SW480 (cell line): ENCODE measurements around the gene BCL6.

Experiments used
- DNase-seq: peaks from one replicate; pipeline ENCODE4 v3.0.0-alpha.2; 2016; ENCODE audit warnings: low spot score

The BCL6 gene

GRCh38 chr3:187745201-187746058 lies at the start of gene BCL6:
Gene BCL6, minus strand, starts transcription at chr3:187745468. Its CDS starts 11,775 bp downstream, at chr3:187733693.
- DNase-seq, result peak; percentile 95

DNA sequence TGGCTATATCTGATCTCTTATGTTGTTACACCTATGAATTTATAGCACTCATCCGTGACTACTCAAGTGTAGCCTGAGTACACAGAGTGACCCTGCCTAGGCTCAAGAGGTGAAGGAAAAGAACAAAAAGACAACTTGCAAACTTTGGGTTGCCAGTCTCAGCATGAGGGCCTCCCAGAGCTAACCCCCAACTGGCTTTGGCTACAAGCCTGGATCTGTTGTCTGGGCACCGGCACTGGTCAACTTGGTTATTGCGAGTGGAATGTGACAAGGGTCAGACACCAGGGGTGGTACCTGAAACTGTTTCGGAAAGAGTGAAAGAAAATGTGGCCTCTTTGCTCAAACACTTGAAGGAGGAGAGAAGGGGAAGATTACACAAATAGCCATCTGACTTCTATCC lies 49.5 kb upstream of the BCL6 start:
- no peak for DNase-seq

DNA sequence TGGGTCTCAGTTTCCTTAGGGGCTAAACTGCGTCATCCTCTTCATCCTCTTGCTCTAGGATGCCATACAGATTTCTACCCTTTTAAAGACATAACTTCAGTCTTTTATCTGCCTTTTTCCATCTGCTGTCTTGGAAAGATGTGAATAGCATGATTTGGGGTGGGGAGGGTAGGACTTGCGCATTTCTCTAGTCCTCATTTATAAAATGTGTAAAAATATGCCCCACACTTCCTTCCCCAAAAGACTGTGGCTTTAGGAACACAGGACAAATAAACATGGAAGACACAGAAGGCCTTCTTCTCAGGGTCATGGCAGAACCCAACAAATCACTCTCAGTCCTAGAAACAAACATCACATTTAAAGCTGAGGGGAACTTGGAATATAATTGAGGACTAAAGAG lies 48.4 kb upstream of the BCL6 start:
- no peak for DNase-seq

GRCh38 chr3:187792521-187792920 lies 47.3 kb upstream of the BCL6 start:
- DNase-seq, result no peak

GRCh38 chr3:187789872-187790271 lies 44.6 kb upstream of the BCL6 start:
- DNase-seq, result no peak

- no peak for DNase-seq
Measured at GRCh38 chr3:187788984-187789857, 44.0 kb upstream of the BCL6 start.

- DNase-seq, result no peak
Measured at GRCh38 chr3:187783098-187783497, 37.8 kb upstream of the BCL6 start.

DNA sequence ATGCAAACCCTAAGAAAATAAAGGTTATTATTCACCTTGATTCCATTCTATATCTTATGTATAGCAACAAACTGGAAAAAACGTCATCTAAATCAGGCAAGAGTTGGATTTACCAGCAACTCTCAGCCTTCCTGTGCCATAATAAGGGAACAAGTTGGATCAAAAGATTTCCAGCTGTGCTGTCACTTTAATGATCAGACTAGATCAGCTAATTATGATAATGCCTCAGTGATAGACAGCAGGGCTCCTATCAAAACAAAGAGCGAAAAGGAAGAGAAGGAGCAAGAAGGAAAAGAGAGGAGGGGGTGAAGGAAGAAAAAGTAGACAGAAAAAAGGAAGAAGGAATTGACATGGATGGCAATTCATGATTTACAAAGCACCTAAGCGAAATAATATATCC lies 36.7 kb upstream of the BCL6 start:
- no peak for DNase-seq

GRCh38 chr3:187781001-187781400 lies 35.7 kb upstream of the BCL6 start:
- DNase-seq, result no peak

GRCh38 chr3:187778726-187779125 lies 33.5 kb upstream of the BCL6 start:
- DNase-seq, result no peak

DNA sequence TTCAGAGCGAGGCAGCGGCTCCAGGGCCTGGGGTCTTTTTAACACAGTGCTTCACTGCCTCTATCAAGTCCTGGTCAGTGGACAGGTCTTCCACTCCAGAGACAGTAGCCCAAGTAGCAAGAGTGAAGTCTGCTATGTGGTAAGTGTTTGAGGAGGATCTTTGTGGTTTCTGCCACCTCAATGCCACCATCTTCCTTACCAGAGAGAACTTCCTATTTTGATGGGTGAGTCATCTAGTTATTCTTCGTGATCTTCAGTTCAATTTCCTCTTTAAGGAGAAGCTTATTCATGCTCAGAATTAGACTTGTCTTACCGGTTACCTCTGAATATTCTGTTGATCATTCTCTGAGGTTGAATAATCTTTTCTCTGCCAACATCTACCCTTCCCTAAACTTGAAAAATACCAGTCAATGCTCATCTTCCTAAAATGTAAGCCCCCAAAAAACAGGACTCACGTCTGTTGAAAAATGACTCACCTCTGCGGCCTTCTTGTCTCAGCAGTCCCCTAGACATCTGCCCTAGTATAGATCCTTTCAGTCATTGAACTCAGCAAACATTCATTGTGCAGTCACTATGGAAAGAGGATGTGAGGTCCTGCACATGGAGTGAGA lies 32.2 kb upstream of the BCL6 start:
- DNase-seq, result no peak

GRCh38 chr3:187775549-187775948 lies 30.3 kb upstream of the BCL6 start:
- no peak for DNase-seq

- DNase-seq, result no peak
Measured at GRCh38 chr3:187774185-187774789, 29.0 kb upstream of the BCL6 start.

GRCh38 chr3:187773233-187774184 lies 28.2 kb upstream of the BCL6 start:
- DNase-seq, result no peak

- DNase-seq, result no peak
Measured at GRCh38 chr3:187770224-187770623, 25.0 kb upstream of the BCL6 start.

- no peak for DNase-seq
Measured at GRCh38 chr3:187769771-187770170, 24.5 kb upstream of the BCL6 start.

DNA sequence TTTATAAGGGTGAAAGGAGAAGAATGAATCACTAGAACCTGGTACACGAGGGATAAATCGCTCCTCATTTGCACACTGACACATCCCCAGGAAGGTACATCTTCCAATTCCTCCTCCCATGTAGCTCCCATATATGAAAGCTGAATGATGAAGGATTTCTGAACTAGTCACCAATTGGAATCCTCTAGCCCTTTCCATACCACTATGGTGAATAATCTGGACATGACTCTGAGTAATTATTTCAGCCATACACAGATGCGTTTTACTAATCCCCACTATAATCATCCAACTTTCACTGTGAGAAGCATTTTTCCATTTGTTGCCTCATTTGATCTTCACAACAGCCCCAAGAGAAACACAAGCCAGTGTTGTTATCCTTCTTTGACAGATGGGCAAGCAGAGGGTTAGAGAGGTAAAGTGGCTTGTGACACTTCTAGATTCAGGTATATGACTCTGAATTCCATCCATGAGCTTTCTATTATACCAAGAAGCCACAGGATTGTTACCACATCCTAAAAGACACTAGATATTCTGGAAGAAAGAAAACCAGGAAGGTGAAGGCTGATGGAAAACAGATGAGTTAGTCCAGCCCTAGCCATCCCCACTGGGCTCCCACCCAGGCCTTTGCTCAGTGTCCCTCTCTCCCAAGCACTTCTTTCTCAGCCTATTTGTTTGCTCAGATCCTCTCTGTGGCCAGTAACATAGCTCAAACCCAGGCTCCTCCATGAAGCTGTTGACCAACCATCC lies 22.2 kb upstream of the BCL6 start:
- no peak for DNase-seq

DNA sequence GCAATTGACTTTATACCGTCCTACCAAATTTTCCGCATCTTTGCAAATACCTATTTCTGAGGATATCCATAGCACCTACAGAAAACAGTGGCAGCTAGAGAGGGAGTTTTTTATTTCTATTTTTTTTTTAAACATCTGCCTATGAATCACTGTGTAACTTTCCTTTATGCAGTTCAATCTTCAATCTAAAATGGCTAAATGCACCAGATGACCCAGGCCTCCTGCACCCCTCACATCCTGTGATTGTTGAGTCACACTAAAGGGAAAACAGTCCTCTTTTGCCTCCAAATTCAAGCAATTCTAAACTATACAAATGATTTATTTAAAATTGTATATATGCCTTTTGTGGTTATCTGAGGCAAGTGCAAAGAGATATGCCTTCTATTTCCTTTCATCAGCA lies 20.1 kb upstream of the BCL6 start:
- DNase-seq, result no peak

GRCh38 chr3:187763850-187764648 lies 18.8 kb upstream of the BCL6 start:
- DNase-seq, result no peak

- DNase-seq, result no peak
Measured at GRCh38 chr3:187762792-187763191, 17.5 kb upstream of the BCL6 start.
